ENCODE results near the gene KDM8. TPM values are rescaled to one million over a fixed set of nuclear protein-coding genes. Genes with fewer than 3 reads are reported as not detected.

KDM8 gene
- total and polyA plus RNA-seq, 2 donors (not counting 3 experiments of a cell fraction or from before 2014, with no cell fraction given), result 5.1 to 8.4 TPM

- Histone ChIP-seq H3K9me3 (replicated peaks; ENCODE audit: control insufficient read depth, insufficient read depth, low read length) (no peaks in the 10 kb centered on the region), H3K4me3 (replicated peaks in 1 of 3; ENCODE audit: insufficient read depth in 1 of 3, low read depth in 1 of 3, low read length in 3 of 3) (no peak overlapping the region), H3K9me1 (replicated peaks; ENCODE audit: control insufficient read depth, extremely low read depth, insufficient read depth, low read length) (no peaks in the 10 kb centered on the region), H3K79me2 (ENCODE audit: control insufficient read depth, insufficient read depth, low read length) (no peaks in the 10 kb centered on the region), H2AFZ (ENCODE audit: low read depth, low read length) (no peak overlapping the region), H3K9ac (replicated peaks; ENCODE audit: extremely low read depth, insufficient read depth, low read length) (no peak overlapping the region), H3K36me3 (ENCODE audit: control insufficient read depth in 2 of 2, extremely low read depth in 1 of 2, insufficient read depth in 2 of 2, low read length in 2 of 2) (peaks cover 0 to 8% of the 10 kb centered on the region in 2 experiments), H3K27me3 (ENCODE audit: control insufficient read depth in 2 of 2, insufficient read depth in 2 of 2, low read length in 2 of 2) (no peaks in the 10 kb centered on the region), H3K4me1 (ENCODE audit: control insufficient read depth, extremely low read depth, insufficient read depth, low read length) (no peaks in the 10 kb centered on the region), H4K20me1 (replicated peaks; ENCODE audit: control insufficient read depth, extremely low read depth, insufficient read depth, low read length) (no peaks in the 10 kb centered on the region), H3K27ac (ENCODE audit: insufficient read depth, low read depth, low read length) (no peak overlapping the region), H3K4me2 (ENCODE audit: insufficient read depth, low read length) (no peak overlapping the region)
- no peak for DNase-seq (ENCODE audit: low read depth, low spot score)
- dilution Hi-C loops (cut with MboI; ENCODE audit: extremely low pct_ligation_motif_present, low sequenced_read_pairs), result no loop called here
- FAIRE-seq, result no peak
- ChIA-PET POLR2A (interaction anchor here (1.0 to 1.4 kb wide), 2 partner anchors 13 to 142 kb away, joined by 3 read pairs; no protein-coding TSS in a partner anchor), CTCF (interaction anchor here (0.8 to 3.7 kb wide), 5 partner anchors 9 to 150 kb away, joined by 3 to 41 read pairs (median 5); no protein-coding TSS in a partner anchor)
- intact Hi-C loops (cut with micrococcal nuclease), result no loop called here
- BruUV-seq (replicated peaks), result no TSS peak
- TF ChIP-seq EZH2 (IDR thresholded peaks at IDR 0.05; ENCODE audit: borderline replicate concordance, low read depth, low read length, severe bottlenecking) (no peak), MYC (IDR thresholded peaks at IDR 0.05; ENCODE audit: low read depth, low read length) (no peak), POLR2AphosphoS5 (IDR thresholded peaks at IDR 0.05; ENCODE audit: insufficient read depth, low read depth, low read length) (no peak), MAX (IDR thresholded peaks at IDR 0.05; ENCODE audit: insufficient read depth, insufficient read length) (no peak), JUN (IDR thresholded peaks at IDR 0.05; ENCODE audit: borderline replicate concordance, insufficient read depth, insufficient read length, low read depth) (no peak), CTCF (IDR thresholded peaks at IDR 0.05; ENCODE audit: extremely low read depth in 1 of 2, insufficient read depth in 1 of 2, low read depth in 1 of 2, low read length in 2 of 2) (no peak), GATA2 (IDR thresholded peaks at IDR 0.05; ENCODE audit: insufficient read depth, insufficient read length, low read depth, low read length) (no peak), POLR2A (IDR thresholded peaks at IDR 0.05; ENCODE audit: low read depth, low read length) (no peak), FOS (IDR thresholded peaks at IDR 0.05; ENCODE audit: borderline replicate concordance, insufficient read depth, low read length) (no peak)
Measured at GRCh38 chr16:27225536-27226360, 22.4 kb downstream of the KDM8 start.
